CD14-positive monocyte (primary cell): Measurements from ENCODE around the gene MLLT3. TPM values are rescaled to one million over a fixed set of nuclear protein-coding genes. Genes with fewer than 3 reads are reported as not detected.

Experiments used
- DNase-seq, 3 donors: peaks; one replicate each; pipeline ENCODE4 v3.0.0-alpha.2; 2011 to 2022
- H2AFZ ChIP-seq: 2 replicates; pipeline ENCODE4 v1.6.0; 2012; ENCODE audit warnings: mild to moderate bottlenecking, low read depth, low read length, inconsistent platforms; ENCODE audit not compliant: insufficient read depth, poor library complexity, severe bottlenecking
- H3K27ac ChIP-seq, 2 donors: 1 replicate in 1 of 2; 2 replicates in 1 of 2; pipeline ENCODE4 v1.5.1; 2012 to 2013; ENCODE audit warnings: low read length in 2 of 2, control low read depth in 1 of 2, inconsistent platforms in 1 of 2, low read depth in 1 of 2, mild to moderate bottlenecking in 1 of 2
- H3K27me3 ChIP-seq, 2 donors: one replicate each; pipeline versions ENCODE4 v1.6.0 to v1.6.1; 2011 to 2013; ENCODE audit warnings: low read length in 2 of 2; ENCODE audit not compliant: control insufficient read depth in 2 of 2, insufficient read depth in 2 of 2
- H3K36me3 ChIP-seq, 2 donors: replicated peaks in 1 of 2; 1 replicate in 1 of 2; 2 replicates in 1 of 2; pipeline versions ENCODE4 v1.5.1 to v1.6.1; 2012 to 2013; ENCODE audit warnings: low read length in 2 of 2, control low read depth in 1 of 2, inconsistent platforms in 1 of 2, mild to moderate bottlenecking in 1 of 2; ENCODE audit not compliant: insufficient read depth in 2 of 2, control insufficient read depth in 1 of 2
- H3K4me1 ChIP-seq, 2 donors: 1 replicate in 1 of 2; 2 replicates in 1 of 2; pipeline versions ENCODE4 v1.5.1 to v1.6.1; 2012 to 2013; ENCODE audit warnings: low read length in 2 of 2, control low read depth in 1 of 2, inconsistent platforms in 1 of 2, mild to moderate bottlenecking in 1 of 2, moderate library complexity in 1 of 2; ENCODE audit not compliant: insufficient read depth in 2 of 2, control insufficient read depth in 1 of 2
- H3K4me2 ChIP-seq: replicated peaks from 2 replicates; pipeline ENCODE3; 2012; ENCODE audit warnings: low read length, moderate library complexity, mild to moderate bottlenecking; ENCODE audit not compliant: poor library complexity, severe bottlenecking; ENCODE audit errors: extremely low read depth
- H3K4me3 ChIP-seq, 3 experiments: fragments of 200-600 bp in 1 of 3; sonication (generic) in 1 of 3; replicated peaks in 1 of 3; 1 replicate in 2 of 3; 2 replicates in 1 of 3; pipeline ENCODE4 v1.5.1; 2011 to 2013; ENCODE audit warnings: low read length in 3 of 3, mild to moderate bottlenecking in 3 of 3, control low read depth in 2 of 3, low read depth in 2 of 3, inconsistent platforms in 1 of 3, moderate library complexity in 1 of 3
- H3K79me2 ChIP-seq: 2 replicates; pipeline ENCODE4 v1.6.0; 2012; ENCODE audit warnings: mild to moderate bottlenecking, control low read depth, inconsistent platforms, low read length, moderate library complexity; ENCODE audit not compliant: insufficient read depth
- H3K9ac ChIP-seq: 2 replicates; pipeline ENCODE4 v1.6.0; 2017; ENCODE audit warnings: low read length, mild to moderate bottlenecking; ENCODE audit not compliant: insufficient read depth, poor library complexity, severe bottlenecking
- H3K9me3 ChIP-seq, 2 donors: replicated peaks in 1 of 2; 1 replicate in 1 of 2; 2 replicates in 1 of 2; pipeline versions ENCODE4 v1.5.1 to v1.6.1; 2012 to 2013; ENCODE audit warnings: low read length in 2 of 2, control low read depth in 1 of 2; ENCODE audit not compliant: control insufficient read depth in 1 of 2, insufficient read depth in 1 of 2
- H4K20me1 ChIP-seq: 2 replicates; pipeline ENCODE4 v1.6.0; 2012; ENCODE audit warnings: mild to moderate bottlenecking, low read length, control low read depth, moderate library complexity; ENCODE audit not compliant: insufficient read depth
- H3K27ac Mint-ChIP-seq, 7 donors: one replicate each; pipeline ENCODE4 v1.8.0; 2020; ENCODE audit warnings: mild to moderate bottlenecking in 7 of 7, mixed read lengths in 7 of 7, moderate library complexity in 6 of 7, inconsistent platforms in 2 of 7
- H3K27me3 Mint-ChIP-seq, 3 donors: one replicate each; pipeline ENCODE4 v1.8.0; 2021 to 2022; ENCODE audit warnings: low read depth in 3 of 3, mild to moderate bottlenecking in 3 of 3, mixed read lengths in 3 of 3, moderate library complexity in 3 of 3, inconsistent platforms in 1 of 3
- H3K36me3 Mint-ChIP-seq, 2 donors: one replicate each; pipeline ENCODE4 v1.8.0; 2020; ENCODE audit warnings: mixed read lengths in 2 of 2, inconsistent platforms in 1 of 2, mild to moderate bottlenecking in 1 of 2
- H3K4me1 Mint-ChIP-seq: one replicate; pipeline ENCODE4 v1.8.0; 2020; ENCODE audit warnings: mild to moderate bottlenecking, mixed read lengths
- H3K4me3 Mint-ChIP-seq, 2 donors: one replicate each; pipeline ENCODE4 v1.8.0; 2020; ENCODE audit warnings: mild to moderate bottlenecking in 2 of 2, mixed read lengths in 2 of 2, moderate library complexity in 1 of 2
- H3K9me3 Mint-ChIP-seq, 7 donors: one replicate each; pipeline ENCODE4 v1.8.0; 2020 to 2022; ENCODE audit warnings: mixed read lengths in 7 of 7, mild to moderate bottlenecking in 6 of 7, moderate library complexity in 6 of 7, inconsistent platforms in 2 of 7
- WGBS: methylation state at CpG from one replicate; pipeline ENCODE4 v1.1.5; 2013; ENCODE audit warnings: missing lambda C conversion rate; ENCODE audit not compliant: insufficient coverage; 5-methylcytosine and 5-hydroxymethylcytosine counted together
- intact Hi-C, 2 donors: fragments of 100-400 bp; cut with micrococcal nuclease; formaldehyde crosslinking; loops; one replicate each; pipeline versions ENCODE4 v1.15.0 to v1.15.1; 2023
- polyA plus RNA-seq, 3 donors: library from polyadenylated mRNA; depleted of rRNA in 1 of 3; unstranded in 2 of 3; stranded (reverse) in 1 of 3; fragments of 300-500 nt in 2 of 3; fragments of >200 nt in 1 of 3; fragmentation: Illumina TruSeq in 2 of 3; gene quantifications; 1 replicate in 2 of 3; 2 replicates in 1 of 3; pipeline ENCODE4 v1.2.3, GENCODE V29; 2012 to 2021
- TF ChIP-seq, protein P1 (sequence below): fragments of 200-600 bp; IDR thresholded peaks from one replicate; pipeline ENCODE4 v1.8.0; 2022; ENCODE audit warnings: antibody characterized with exemption, mild to moderate bottlenecking

MLLT3 gene
- polyA plus RNA-seq, 3 donors: 0.81 to 2.3 (median 1.5) TPM

GRCh38 chr9:20398536-20399338 is 223.6 kb downstream of the MLLT3 start:
- no peak for DNase-seq
- WGBS: no CpG with 5 or more reads among the region's 8 CpGs
- H3K27me3 Mint-ChIP-seq: peaks cover 0 to 2% (median 0%) of the 10 kb centered on the region in 3 donors
- H3K9me3 Mint-ChIP-seq: no peaks in the 10 kb centered on the region
- H3K4me2 ChIP-seq: no peak overlapping the region
- no peak overlapping the region for H2AFZ ChIP-seq
- H3K36me3 Mint-ChIP-seq: peaks cover 0 to 2% of the 10 kb centered on the region in 2 donors
- intact Hi-C loops: no loop called here
- no peaks in the 10 kb centered on the region for H3K9me3 ChIP-seq
- H3K9ac ChIP-seq: no peak overlapping the region
- no peaks in the 10 kb centered on the region for H3K27me3 ChIP-seq
- TF ChIP-seq, protein P1, sequence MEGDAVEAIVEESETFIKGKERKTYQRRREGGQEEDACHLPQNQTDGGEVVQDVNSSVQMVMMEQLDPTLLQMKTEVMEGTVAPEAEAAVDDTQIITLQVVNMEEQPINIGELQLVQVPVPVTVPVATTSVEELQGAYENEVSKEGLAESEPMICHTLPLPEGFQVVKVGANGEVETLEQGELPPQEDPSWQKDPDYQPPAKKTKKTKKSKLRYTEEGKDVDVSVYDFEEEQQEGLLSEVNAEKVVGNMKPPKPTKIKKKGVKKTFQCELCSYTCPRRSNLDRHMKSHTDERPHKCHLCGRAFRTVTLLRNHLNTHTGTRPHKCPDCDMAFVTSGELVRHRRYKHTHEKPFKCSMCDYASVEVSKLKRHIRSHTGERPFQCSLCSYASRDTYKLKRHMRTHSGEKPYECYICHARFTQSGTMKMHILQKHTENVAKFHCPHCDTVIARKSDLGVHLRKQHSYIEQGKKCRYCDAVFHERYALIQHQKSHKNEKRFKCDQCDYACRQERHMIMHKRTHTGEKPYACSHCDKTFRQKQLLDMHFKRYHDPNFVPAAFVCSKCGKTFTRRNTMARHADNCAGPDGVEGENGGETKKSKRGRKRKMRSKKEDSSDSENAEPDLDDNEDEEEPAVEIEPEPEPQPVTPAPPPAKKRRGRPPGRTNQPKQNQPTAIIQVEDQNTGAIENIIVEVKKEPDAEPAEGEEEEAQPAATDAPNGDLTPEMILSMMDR: no peak
- H3K79me2 ChIP-seq: no peaks in the 10 kb centered on the region
- H3K4me3 Mint-ChIP-seq: no peak overlapping the region
- H3K27ac Mint-ChIP-seq: no peak overlapping the region
- H3K27ac ChIP-seq: no peak overlapping the region
- no peak overlapping the region for H3K4me3 ChIP-seq
- peaks cover 2% of the 10 kb centered on the region for H3K4me1 Mint-ChIP-seq
- no peaks in the 10 kb centered on the region for H4K20me1 ChIP-seq
- no peaks in the 10 kb centered on the region for H3K36me3 ChIP-seq
- no peaks in the 10 kb centered on the region for H3K4me1 ChIP-seq

GRCh38 chr9:20397348-20397747 is 225.0 kb downstream of the MLLT3 start:
- Histone ChIP-seq H3K27me3 (no peaks in the 10 kb centered on the region), H3K4me2 (no peak overlapping the region), H3K9me3 (no peaks in the 10 kb centered on the region), H3K4me3 (no peak overlapping the region), H3K27ac (no peak overlapping the region), H2AFZ (no peak overlapping the region), H3K79me2 (no peaks in the 10 kb centered on the region), H3K4me1 (no peaks in the 10 kb centered on the region), H4K20me1 (no peaks in the 10 kb centered on the region), H3K9ac (no peak overlapping the region), H3K36me3 (no peaks in the 10 kb centered on the region)
- no peak for DNase-seq
- H3K4me1 Mint-ChIP-seq: peaks cover 2% of the 10 kb centered on the region
- H3K27me3 Mint-ChIP-seq: peaks cover 0 to 2% (median 0%) of the 10 kb centered on the region in 3 donors
- TF ChIP-seq, protein P1: no peak
- intact Hi-C loops: no loop called here
- H3K36me3 Mint-ChIP-seq: peaks cover 0 to 2% of the 10 kb centered on the region in 2 donors
- no peak overlapping the region for H3K4me3 Mint-ChIP-seq
- no peak overlapping the region for H3K27ac Mint-ChIP-seq
- WGBS: 89% methylated on average over 3 of the region's 4 CpGs
- H3K9me3 Mint-ChIP-seq: no peaks in the 10 kb centered on the region
